GM23338 (cell line): ENCODE data around the gene SLC27A4. TPM values are rescaled to one million over a fixed set of nuclear protein-coding genes. Genes with fewer than 3 reads are reported as not detected.
A peak's percentile ranks its signal among the peaks of the same experiment; 100 is the strongest.

Experiments used
- ATAC-seq: fragments of 200-7000 bp; cut with Tn5 transposase; 3 replicates; pipeline ENCODE4 v1.9.1; 2020
- DNase-seq: peaks from one replicate; pipeline ENCODE4 v3.0.0-alpha.2; 2015; ENCODE audit warnings: low spot score
- H2AFZ ChIP-seq: fragments of 200-600 bp; sonication (generic); 2 replicates; pipeline ENCODE4 v1.8.0; 2016; ENCODE audit warnings: antibody characterized with exemption, mild to moderate bottlenecking, moderate library complexity
- H3F3A ChIP-seq: fragments of 200-600 bp; sonication (generic); replicated peaks from 2 replicates; pipeline ENCODE4 v1.8.0; 2017; ENCODE audit warnings: antibody characterized with exemption, mixed run types, low read depth
- H3K27ac ChIP-seq: fragments of 200-600 bp; sonication (generic); 2 replicates; pipeline ENCODE4 v1.6.1; 2016; ENCODE audit warnings: low read depth
- H3K27me3 ChIP-seq: fragments of 200-600 bp; sonication (generic); 2 replicates; pipeline ENCODE4 v1.8.0; 2016; ENCODE audit warnings: mild to moderate bottlenecking, mixed run types, moderate library complexity; ENCODE audit not compliant: insufficient read depth
- H3K36me3 ChIP-seq: fragments of 200-600 bp; sonication (generic); 2 replicates; pipeline ENCODE4 v1.8.0; 2016; ENCODE audit warnings: mild to moderate bottlenecking; ENCODE audit not compliant: insufficient read depth
- H3K4me1 ChIP-seq: fragments of 200-600 bp; sonication (generic); 2 replicates; pipeline ENCODE4 v1.8.0; 2016; ENCODE audit warnings: mild to moderate bottlenecking, moderate library complexity; ENCODE audit not compliant: insufficient read depth
- H3K4me2 ChIP-seq: fragments of 200-600 bp; sonication (generic); 2 replicates; pipeline ENCODE4 v1.7.1; 2017; ENCODE audit warnings: mixed run types
- H3K4me3 ChIP-seq: fragments of 200-600 bp; sonication (generic); 2 replicates; pipeline ENCODE4 v1.6.1; 2016; ENCODE audit warnings: mixed run types
- H3K79me2 ChIP-seq: fragments of 200-600 bp; sonication (generic); replicated peaks from 2 replicates; pipeline ENCODE4 v1.8.0; 2017; ENCODE audit warnings: mild to moderate bottlenecking; ENCODE audit not compliant: insufficient read depth
- H3K9me2 ChIP-seq: fragments of 200-600 bp; sonication (generic); 2 replicates; pipeline ENCODE4 v1.8.0; 2017; ENCODE audit not compliant: insufficient read depth
- H4K20me1 ChIP-seq: fragments of 200-600 bp; sonication (generic); replicated peaks from 2 replicates; pipeline ENCODE4 v1.8.0; 2017; ENCODE audit warnings: mild to moderate bottlenecking; ENCODE audit not compliant: insufficient read depth
- H3K27ac Mint-ChIP-seq: 2 replicates; pipeline ENCODE4 v1.8.0; 2020; ENCODE audit warnings: inconsistent platforms, mild to moderate bottlenecking, moderate library complexity, mixed read lengths
- H3K27me3 Mint-ChIP-seq: 3 replicates; pipeline ENCODE4 v1.8.0; 2022; ENCODE audit warnings: low read depth, mild to moderate bottlenecking, moderate library complexity, mixed read lengths, inconsistent platforms; ENCODE audit not compliant: insufficient read depth, poor library complexity
- H3K36me3 Mint-ChIP-seq: 3 replicates; pipeline ENCODE4 v1.8.0; 2021; ENCODE audit warnings: low read depth, mild to moderate bottlenecking, inconsistent platforms, moderate library complexity, mixed read lengths
- H3K4me1 Mint-ChIP-seq: 3 replicates; pipeline ENCODE4 v1.8.0; 2020; ENCODE audit warnings: mild to moderate bottlenecking, inconsistent platforms, mixed read lengths
- H3K4me3 Mint-ChIP-seq: 3 replicates; pipeline ENCODE4 v1.8.0; 2021; ENCODE audit warnings: moderate library complexity, mild to moderate bottlenecking, inconsistent platforms, mixed read lengths
- H3K9me3 Mint-ChIP-seq: 3 replicates; pipeline ENCODE4 v1.8.0; 2020; ENCODE audit warnings: moderate library complexity, mild to moderate bottlenecking, inconsistent platforms, mixed read lengths
- CREB1 ChIP-seq: fragments of 250-450 bp; sonication (Bioruptor Pico); IDR thresholded peaks from 2 replicates; pipeline ENCODE4 v1.5.0; 2020; ENCODE audit warnings: low read depth, mild to moderate bottlenecking, moderate library complexity
- CTCF ChIP-seq, 2 experiments: fragments of 200-600 bp in 1 of 2; sonication (generic) in 1 of 2; conservative IDR thresholded peaks; 2 replicates each; pipeline versions ENCODE4 v1.5.1 to v1.6.1; 2016 to 2017; ENCODE audit warnings: antibody characterized with exemption in 2 of 2, low read depth in 2 of 2, mild to moderate bottlenecking in 2 of 2, moderate library complexity in 1 of 2
- ETS1 ChIP-seq: IDR thresholded peaks from 2 replicates; pipeline ENCODE4 v1.6.1; 2016; ENCODE audit warnings: antibody characterized with exemption
- EZH2phosphoT487 ChIP-seq: fragments of 200-600 bp; sonication (generic); IDR thresholded peaks from one replicate; pipeline ENCODE4 v1.8.1; 2018; ENCODE audit warnings: antibody characterized with exemption; ENCODE audit not compliant: unreplicated experiment
- JUNB ChIP-seq: IDR thresholded peaks from one replicate; pipeline ENCODE4 v1.6.1; 2016; ENCODE audit warnings: antibody characterized with exemption; ENCODE audit not compliant: unreplicated experiment
- POLR2AphosphoS5 ChIP-seq: IDR thresholded peaks from 2 replicates; pipeline ENCODE4 v1.6.1; 2016; ENCODE audit warnings: antibody characterized with exemption, low read depth
- REST ChIP-seq: IDR thresholded peaks from one replicate; pipeline ENCODE4 v1.6.1; 2018; ENCODE audit warnings: antibody characterized with exemption; ENCODE audit not compliant: unreplicated experiment
- STAT1 ChIP-seq: IDR thresholded peaks from one replicate; pipeline ENCODE4 v1.6.1; 2016; ENCODE audit warnings: antibody characterized with exemption; ENCODE audit not compliant: unreplicated experiment
- ZNF114 ChIP-seq: fragments of 250-450 bp; sonication (Bioruptor Pico); IDR thresholded peaks from 2 replicates; pipeline ENCODE4 v1.5.0; 2020; ENCODE audit warnings: mild to moderate bottlenecking, moderate library complexity
- ZNF331 ChIP-seq: fragments of 250-450 bp; sonication (Bioruptor Pico); IDR thresholded peaks from 2 replicates; pipeline ENCODE4 v1.5.0; 2020; ENCODE audit warnings: low read depth, mild to moderate bottlenecking, moderate library complexity
- polyA plus RNA-seq: library from polyadenylated mRNA; unstranded; fragments of >200 nt; fragmentation: Nextera tagmentation; extraction: Ambion mirVana; gene quantifications from 2 replicates; pipeline ENCODE4 v1.2.1, GENCODE V29; 2016
- total RNA-seq: library from RNA; depleted of rRNA; stranded (reverse); fragments of >200 nt; shearing (Covaris generic); gene quantifications from 2 replicates; pipeline ENCODE4 v1.2.3, GENCODE V29; 2014

SLC27A4 gene
- total and polyA plus RNA-seq, 2 experiments from 2014 or later = 7.9 to 25.3 TPM

GRCh38 chr9:128361986-128362646 is 21.8 kb downstream of the SLC27A4 start:
- no peak overlapping the region for H3K27ac ChIP-seq
- no peaks in the 10 kb centered on the region for H3K9me2 ChIP-seq
- ATAC-seq (peak; percentile 66), DNase-seq (peak; percentile 93)
- H3K27me3 Mint-ChIP-seq = peaks cover 56% of the 10 kb centered on the region
- no peaks in the 10 kb centered on the region; the same call in 2 of the 3 replicates for H3K36me3 Mint-ChIP-seq
- peak overlapping the region; percentile 73 for H3K4me2 ChIP-seq
- H3K4me3 Mint-ChIP-seq = peak overlapping the region; percentile 30; the same call in 1 of the 3 replicates
- H3K27ac Mint-ChIP-seq = no peak overlapping the region
- H3K79me2 ChIP-seq = no peaks in the 10 kb centered on the region
- H3K36me3 ChIP-seq = no peaks in the 10 kb centered on the region
- H3F3A ChIP-seq = peaks cover 11% of the 10 kb centered on the region
- no peak overlapping the region for H2AFZ ChIP-seq
- TF ChIP-seq CTCF (conservative IDR thresholded peaks at IDR 0.05; ENCODE audit: low read depth in 2 of 2) (peak; percentile 82 to 96), ZNF331 (CRISPR knock-in tag) (no peak)
- peaks cover 5% of the 10 kb centered on the region; the same call in 1 of the 2 replicates for H4K20me1 ChIP-seq
- H3K4me1 ChIP-seq = peaks cover 33% of the 10 kb centered on the region
- H3K9me3 Mint-ChIP-seq = peaks cover 6% of the 10 kb centered on the region; the same call in 2 of the 3 replicates
- peaks cover 28% of the 10 kb centered on the region for H3K4me1 Mint-ChIP-seq
- peaks cover 56% of the 10 kb centered on the region for H3K27me3 ChIP-seq
- peak overlapping the region; percentile 36; the same call in 1 of the 2 replicates for H3K4me3 ChIP-seq

- DNase-seq = no peak
- Mint-ChIP-seq H3K36me3 (no peaks in the 10 kb centered on the region; the same call in 2 of the 3 replicates), H3K27me3 (peaks cover 62% of the 10 kb centered on the region), H3K27ac (no peak overlapping the region), H3K9me3 (peaks cover 6% of the 10 kb centered on the region; the same call in 2 of the 3 replicates), H3K4me3 (no peak overlapping the region), H3K4me1 (peaks cover 28% of the 10 kb centered on the region)
- Histone ChIP-seq H2AFZ (no peak overlapping the region), H3K4me3 (no peak overlapping the region; the same call in 1 of the 2 replicates), H3K27ac (no peak overlapping the region), H3K4me2 (peak overlapping the region; percentile 48; the same call in 1 of the 2 replicates), H3K79me2 (no peaks in the 10 kb centered on the region), H3F3A (peaks cover 11% of the 10 kb centered on the region), H3K27me3 (peaks cover 62% of the 10 kb centered on the region), H3K4me1 (peaks cover 33% of the 10 kb centered on the region), H4K20me1 (peaks cover 5% of the 10 kb centered on the region; the same call in 1 of the 2 replicates), H3K9me2 (no peaks in the 10 kb centered on the region), H3K36me3 (no peaks in the 10 kb centered on the region)
- TF ChIP-seq ETS1 (no peak), ZNF331 (CRISPR knock-in tag) (no peak), JUNB (no peak), REST (no peak), POLR2AphosphoS5 (no peak), STAT1 (no peak), EZH2phosphoT487 (no peak), CTCF (conservative IDR thresholded peaks at IDR 0.05; ENCODE audit: low read depth in 2 of 2) (no peak), CREB1 (CRISPR knock-in tag) (no peak), ZNF114 (CRISPR knock-in tag) (no peak)
- ATAC-seq = no peak
These were observed 22.4 kb downstream of the SLC27A4 start for GRCh38 chr9:128362774-128363173.
